ENCODE data around the gene BRD4. TPM values are rescaled to one million over a fixed set of nuclear protein-coding genes. Genes with fewer than 3 reads are reported as not detected.

Gene BRD4
- total and polyA plus RNA-seq, 2 of the 13 experiments (the other 11 are each of a cell fraction or from before 2014, with no cell fraction given) = 10.5 to 11.4 TPM

DNA sequence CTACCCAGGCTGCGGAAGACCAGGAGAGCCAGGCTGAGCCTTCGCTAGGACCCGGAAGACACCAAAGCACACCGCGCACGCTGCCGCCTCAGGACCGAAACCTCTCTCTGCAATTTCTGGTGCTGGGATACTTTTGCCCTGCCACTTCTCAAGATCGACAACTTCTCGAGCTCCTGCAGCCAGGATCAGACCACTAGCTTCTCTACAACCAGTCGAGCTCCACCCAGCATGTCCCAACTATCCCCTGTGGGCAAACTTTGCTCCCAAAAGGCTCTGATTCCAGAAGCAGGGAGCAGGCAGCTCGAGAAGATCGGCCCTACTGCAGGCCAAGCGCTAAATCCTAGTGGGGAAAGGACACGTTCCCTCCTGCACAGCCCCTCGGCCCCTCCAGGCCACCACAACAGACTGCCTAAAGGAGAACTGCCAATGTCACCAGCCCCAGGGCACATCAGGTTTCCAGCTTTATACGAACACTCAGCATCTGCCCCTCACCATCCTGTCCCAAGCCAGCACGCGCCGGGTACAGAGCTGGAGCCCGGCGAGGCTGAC is 46.3 kb upstream of the BRD4 start (continued):
- TF ChIP-seq, protein P1, sequence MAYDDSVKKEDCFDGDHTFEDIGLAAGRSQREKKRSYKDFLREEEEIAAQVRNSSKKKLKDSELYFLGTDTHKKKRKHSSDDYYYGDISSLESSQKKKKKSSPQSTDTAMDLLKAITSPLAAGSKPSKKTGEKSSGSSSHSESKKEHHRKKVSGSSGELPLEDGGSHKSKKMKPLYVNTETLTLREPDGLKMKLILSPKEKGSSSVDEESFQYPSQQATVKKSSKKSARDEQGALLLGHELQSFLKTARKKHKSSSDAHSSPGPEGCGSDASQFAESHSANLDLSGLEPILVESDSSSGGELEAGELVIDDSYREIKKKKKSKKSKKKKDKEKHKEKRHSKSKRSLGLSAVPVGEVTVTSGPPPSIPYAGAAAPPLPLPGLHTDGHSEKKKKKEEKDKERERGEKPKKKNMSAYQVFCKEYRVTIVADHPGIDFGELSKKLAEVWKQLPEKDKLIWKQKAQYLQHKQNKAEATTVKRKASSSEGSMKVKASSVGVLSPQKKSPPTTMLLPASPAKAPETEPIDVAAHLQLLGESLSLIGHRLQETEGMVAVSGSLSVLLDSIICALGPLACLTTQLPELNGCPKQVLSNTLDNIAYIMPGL (CRISPR knock-in tag; IDR thresholded peaks at IDR 0.05; ENCODE audit: borderline replicate concordance in 1 of 2, low read depth in 1 of 2) = 0 out of 4 replicates have a peak, but pooled peaks of 1 of the 2 experiments have one; percentile 4
- TF ChIP-seq ZNF335 (CRISPR knock-in tag; IDR thresholded peaks at IDR 0.05) = no peak
- no peak for TF ChIP-seq CC2D1A (CRISPR knock-in tag; IDR thresholded peaks at IDR 0.05)
- TF ChIP-seq KDM5B (CRISPR knock-in tag; IDR thresholded peaks at IDR 0.05; ENCODE audit: borderline replicate concordance) = 0 out of 2 replicates have a peak, but pooled peaks have one; percentile 3
- TF ChIP-seq, protein P2, sequence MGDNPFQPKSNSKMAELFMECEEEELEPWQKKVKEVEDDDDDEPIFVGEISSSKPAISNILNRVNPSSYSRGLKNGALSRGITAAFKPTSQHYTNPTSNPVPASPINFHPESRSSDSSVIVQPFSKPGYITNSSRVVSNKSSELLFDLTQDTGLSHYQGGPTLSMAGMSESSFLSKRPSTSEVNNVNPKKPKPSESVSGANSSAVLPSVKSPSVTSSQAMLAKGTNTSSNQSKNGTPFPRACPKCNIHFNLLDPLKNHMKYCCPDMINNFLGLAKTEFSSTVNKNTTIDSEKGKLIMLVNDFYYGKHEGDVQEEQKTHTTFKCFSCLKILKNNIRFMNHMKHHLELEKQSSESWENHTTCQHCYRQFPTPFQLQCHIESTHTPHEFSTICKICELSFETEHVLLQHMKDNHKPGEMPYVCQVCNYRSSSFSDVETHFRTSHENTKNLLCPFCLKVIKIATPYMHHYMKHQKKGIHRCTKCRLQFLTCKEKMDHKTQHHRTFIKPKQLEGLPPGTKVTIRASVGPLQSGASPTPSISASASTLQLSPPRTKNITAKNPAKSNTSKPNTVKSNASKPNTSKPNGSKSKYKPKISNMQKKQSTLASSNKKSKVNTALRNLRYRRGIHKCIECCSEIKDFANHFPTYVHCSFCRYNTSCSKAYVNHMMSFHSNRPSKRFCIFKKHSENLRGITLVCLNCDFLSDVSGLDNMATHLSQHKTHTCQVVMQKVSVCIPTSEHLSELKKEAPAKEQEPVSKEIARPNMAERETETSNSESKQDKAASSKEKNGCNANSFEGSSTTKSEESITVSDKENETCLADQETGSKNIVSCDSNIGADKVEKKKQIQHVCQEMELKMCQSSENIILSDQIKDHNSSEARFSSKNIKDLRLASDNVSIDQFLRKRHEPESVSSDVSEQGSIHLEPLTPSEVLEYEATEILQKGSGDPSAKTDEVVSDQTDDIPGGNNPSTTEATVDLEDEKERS (CRISPR knock-in tag; IDR thresholded peaks at IDR 0.05) = no peak
- TF ChIP-seq, protein P3, sequence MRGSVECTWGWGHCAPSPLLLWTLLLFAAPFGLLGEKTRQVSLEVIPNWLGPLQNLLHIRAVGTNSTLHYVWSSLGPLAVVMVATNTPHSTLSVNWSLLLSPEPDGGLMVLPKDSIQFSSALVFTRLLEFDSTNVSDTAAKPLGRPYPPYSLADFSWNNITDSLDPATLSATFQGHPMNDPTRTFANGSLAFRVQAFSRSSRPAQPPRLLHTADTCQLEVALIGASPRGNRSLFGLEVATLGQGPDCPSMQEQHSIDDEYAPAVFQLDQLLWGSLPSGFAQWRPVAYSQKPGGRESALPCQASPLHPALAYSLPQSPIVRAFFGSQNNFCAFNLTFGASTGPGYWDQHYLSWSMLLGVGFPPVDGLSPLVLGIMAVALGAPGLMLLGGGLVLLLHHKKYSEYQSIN (CRISPR knock-in tag; IDR thresholded peaks at IDR 0.05; ENCODE audit: borderline replicate concordance) = no peak
- no peak for TF ChIP-seq SIX1 (CRISPR knock-in tag; IDR thresholded peaks at IDR 0.05; ENCODE audit: borderline replicate concordance)
- TF ChIP-seq MLLT10 (CRISPR knock-in tag; IDR thresholded peaks at IDR 0.05) = no peak
- no peak for TF ChIP-seq ZNF781 (CRISPR knock-in tag; IDR thresholded peaks at IDR 0.05; ENCODE audit: borderline replicate concordance, not compliant biosample characterization)
- no peak for TF ChIP-seq CEBPG (CRISPR knock-in tag; IDR thresholded peaks at IDR 0.05)
- 0 out of 2 replicates have a peak, but pooled peaks have one; percentile 14 for TF ChIP-seq ZNF761 (CRISPR knock-in tag; conservative IDR thresholded peaks at IDR 0.05)
- TF ChIP-seq NFATC3 (CRISPR knock-in tag; IDR thresholded peaks at IDR 0.05) = no peak
- TF ChIP-seq, protein P4, sequence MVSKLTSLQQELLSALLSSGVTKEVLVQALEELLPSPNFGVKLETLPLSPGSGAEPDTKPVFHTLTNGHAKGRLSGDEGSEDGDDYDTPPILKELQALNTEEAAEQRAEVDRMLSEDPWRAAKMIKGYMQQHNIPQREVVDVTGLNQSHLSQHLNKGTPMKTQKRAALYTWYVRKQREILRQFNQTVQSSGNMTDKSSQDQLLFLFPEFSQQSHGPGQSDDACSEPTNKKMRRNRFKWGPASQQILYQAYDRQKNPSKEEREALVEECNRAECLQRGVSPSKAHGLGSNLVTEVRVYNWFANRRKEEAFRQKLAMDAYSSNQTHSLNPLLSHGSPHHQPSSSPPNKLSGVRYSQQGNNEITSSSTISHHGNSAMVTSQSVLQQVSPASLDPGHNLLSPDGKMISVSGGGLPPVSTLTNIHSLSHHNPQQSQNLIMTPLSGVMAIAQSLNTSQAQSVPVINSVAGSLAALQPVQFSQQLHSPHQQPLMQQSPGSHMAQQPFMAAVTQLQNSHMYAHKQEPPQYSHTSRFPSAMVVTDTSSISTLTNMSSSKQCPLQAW (CRISPR knock-in tag; IDR thresholded peaks at IDR 0.05) = 0 out of 2 replicates have a peak, but pooled peaks have one; percentile 9
- TF ChIP-seq TAF1 (CRISPR knock-in tag; IDR thresholded peaks at IDR 0.05) = no peak; the same call in 1 of the 2 replicates
- TF ChIP-seq, protein P5, sequence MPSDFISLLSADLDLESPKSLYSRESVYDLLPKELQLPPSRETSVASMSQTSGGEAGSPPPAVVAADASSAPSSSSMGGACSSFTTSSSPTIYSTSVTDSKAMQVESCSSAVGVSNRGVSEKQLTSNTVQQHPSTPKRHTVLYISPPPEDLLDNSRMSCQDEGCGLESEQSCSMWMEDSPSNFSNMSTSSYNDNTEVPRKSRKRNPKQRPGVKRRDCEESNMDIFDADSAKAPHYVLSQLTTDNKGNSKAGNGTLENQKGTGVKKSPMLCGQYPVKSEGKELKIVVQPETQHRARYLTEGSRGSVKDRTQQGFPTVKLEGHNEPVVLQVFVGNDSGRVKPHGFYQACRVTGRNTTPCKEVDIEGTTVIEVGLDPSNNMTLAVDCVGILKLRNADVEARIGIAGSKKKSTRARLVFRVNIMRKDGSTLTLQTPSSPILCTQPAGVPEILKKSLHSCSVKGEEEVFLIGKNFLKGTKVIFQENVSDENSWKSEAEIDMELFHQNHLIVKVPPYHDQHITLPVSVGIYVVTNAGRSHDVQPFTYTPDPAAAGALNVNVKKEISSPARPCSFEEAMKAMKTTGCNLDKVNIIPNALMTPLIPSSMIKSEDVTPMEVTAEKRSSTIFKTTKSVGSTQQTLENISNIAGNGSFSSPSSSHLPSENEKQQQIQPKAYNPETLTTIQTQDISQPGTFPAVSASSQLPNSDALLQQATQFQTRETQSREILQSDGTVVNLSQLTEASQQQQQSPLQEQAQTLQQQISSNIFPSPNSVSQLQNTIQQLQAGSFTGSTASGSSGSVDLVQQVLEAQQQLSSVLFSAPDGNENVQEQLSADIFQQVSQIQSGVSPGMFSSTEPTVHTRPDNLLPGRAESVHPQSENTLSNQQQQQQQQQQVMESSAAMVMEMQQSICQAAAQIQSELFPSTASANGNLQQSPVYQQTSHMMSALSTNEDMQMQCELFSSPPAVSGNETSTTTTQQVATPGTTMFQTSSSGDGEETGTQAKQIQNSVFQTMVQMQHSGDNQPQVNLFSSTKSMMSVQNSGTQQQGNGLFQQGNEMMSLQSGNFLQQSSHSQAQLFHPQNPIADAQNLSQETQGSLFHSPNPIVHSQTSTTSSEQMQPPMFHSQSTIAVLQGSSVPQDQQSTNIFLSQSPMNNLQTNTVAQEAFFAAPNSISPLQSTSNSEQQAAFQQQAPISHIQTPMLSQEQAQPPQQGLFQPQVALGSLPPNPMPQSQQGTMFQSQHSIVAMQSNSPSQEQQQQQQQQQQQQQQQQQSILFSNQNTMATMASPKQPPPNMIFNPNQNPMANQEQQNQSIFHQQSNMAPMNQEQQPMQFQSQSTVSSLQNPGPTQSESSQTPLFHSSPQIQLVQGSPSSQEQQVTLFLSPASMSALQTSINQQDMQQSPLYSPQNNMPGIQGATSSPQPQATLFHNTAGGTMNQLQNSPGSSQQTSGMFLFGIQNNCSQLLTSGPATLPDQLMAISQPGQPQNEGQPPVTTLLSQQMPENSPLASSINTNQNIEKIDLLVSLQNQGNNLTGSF (CRISPR knock-in tag; IDR thresholded peaks at IDR 0.05) = 0 out of 2 replicates have a peak, but pooled peaks have one; percentile 17
- TF ChIP-seq KDM6A (CRISPR knock-in tag; IDR thresholded peaks at IDR 0.05; ENCODE audit: low read depth) = no peak
